EH (cell line): ENCODE measurements around the gene GALNT9.
"Not testable (repeated sequence)": the region's sequence is repeated elsewhere in the genome, so short reads cannot be mapped to it uniquely, and the experiment has no call there.

Experiments used
- DNase-seq: peaks from one replicate; pipeline ENCODE4 v3.0.0-alpha.2; 2015; ENCODE audit warnings: low read depth

The GALNT9 gene

GRCh38 chr12:132248453-132249167, 80.8 kb downstream of the GALNT9 start:
- peak; percentile 3 for DNase-seq

DNA sequence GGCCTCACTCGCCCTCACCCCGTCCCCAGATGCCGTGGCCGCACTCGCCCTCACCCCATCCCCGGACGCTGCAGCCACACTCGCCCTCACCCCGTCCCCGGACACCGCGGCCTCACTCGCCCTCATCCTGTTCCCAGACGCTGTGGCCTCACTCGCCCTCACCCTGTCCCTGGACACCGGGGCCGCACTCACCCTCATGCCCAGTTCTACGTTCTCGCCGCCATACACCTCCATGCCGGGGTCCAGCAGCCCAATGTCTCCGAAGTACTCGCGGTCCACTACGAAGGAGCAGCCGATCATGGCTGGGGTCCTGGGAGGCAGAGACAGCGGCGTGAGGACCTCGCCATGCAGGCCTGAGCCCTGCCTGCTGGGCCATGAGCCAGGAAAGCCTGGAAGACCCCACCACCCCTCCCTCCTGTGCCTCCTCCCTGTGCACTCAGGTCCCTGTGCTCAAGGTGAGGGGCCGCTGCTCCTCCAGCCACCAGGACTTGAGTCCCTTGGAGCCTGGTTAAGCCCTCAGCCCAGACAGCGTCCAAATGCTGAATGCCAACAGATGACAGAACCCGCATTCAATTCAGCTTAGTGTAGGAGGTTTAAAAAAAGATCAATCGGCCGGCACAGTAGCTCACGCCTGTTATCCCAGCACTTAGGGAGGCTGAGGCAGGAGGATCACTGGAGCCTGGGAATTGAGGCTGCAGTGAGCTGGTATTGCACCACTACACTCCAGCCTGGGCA, 81.5 kb downstream of the GALNT9 start:
- no peak for DNase-seq

- DNase-seq, result no peak
These were observed 82.2 kb downstream of the GALNT9 start for GRCh38 chr12:132246997-132247717.

GRCh38 chr12:132245521-132246101, 83.8 kb downstream of the GALNT9 start:
- DNase-seq, result no peak

- no peak for DNase-seq
These were observed 84.6 kb downstream of the GALNT9 start for GRCh38 chr12:132244724-132245295.

DNA sequence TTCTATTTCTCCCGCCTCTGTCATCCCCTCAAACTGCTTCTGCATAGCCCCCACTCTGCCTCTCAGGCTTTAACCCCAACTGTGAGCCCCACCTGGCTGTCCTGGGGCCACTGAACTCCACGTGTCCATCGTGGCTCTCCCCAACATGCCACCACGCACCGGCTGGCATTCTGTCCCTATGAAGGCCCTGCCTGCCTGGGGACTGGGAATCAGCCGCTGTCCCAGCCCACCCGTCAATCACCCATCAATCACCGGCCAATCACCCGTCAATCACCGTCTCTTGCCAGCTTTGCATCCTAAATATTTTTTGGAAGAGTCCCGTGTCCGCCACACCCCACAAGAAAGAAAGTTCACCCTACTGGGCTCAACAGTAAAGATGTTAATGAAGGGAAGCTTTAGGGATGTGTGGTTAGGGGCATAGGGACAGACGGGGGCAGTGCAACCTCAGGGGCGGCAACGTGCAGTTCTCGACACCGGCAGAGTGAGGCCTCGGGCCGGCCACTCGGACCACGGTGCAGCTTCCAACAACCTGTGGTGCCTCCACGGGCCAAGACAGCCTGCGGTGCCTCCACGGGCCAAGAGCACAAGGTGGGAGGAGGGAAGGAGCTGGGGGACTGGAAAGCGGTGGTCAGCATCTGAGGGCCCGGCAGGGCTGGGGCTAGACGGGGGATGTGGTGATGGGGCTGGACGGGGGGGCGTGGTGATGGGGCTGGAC, 85.6 kb downstream of the GALNT9 start:
- no peak for DNase-seq

DNA sequence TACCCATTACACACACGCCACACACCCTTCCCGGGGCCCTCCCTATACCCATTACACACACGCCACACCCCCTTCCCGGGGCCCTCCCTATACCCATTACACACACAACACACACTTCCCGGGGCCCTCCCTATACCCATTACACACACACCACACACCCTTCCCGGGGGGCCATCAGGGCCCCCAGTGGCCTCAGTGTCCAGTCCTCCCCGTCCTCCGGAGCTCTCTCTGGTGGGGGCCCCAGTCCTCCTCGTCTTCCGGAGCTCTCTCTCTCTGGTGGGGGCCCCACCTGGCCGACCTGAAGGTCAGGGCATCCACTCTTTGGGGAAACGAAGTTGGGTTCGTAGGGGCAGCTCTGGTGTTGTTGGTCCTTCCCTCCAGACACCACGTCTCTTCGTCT, 86.2 kb downstream of the GALNT9 start:
- not testable (repeated sequence) for DNase-seq

DNA sequence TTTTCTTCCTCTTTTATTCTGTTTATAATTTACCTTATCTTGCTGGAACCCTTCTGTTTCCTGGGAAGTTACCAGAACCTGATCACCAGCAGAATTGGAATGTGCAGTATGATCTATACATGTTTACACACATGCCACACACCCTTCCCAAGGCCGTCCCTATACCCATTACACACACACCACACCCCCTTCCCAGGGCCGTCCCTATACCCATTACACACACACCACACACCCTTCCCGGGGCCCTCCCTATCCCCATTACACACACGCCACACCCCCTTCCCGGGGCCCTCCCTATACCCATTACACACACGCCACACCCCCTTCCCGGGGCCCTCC, 88.8 kb downstream of the GALNT9 start:
- DNase-seq, result not testable (repeated sequence)

GRCh38 chr12:132239796-132240668, 89.4 kb downstream of the GALNT9 start:
- DNase-seq, result no peak

GRCh38 chr12:132239392-132239791, 90.0 kb downstream of the GALNT9 start:
- no peak for DNase-seq

DNA sequence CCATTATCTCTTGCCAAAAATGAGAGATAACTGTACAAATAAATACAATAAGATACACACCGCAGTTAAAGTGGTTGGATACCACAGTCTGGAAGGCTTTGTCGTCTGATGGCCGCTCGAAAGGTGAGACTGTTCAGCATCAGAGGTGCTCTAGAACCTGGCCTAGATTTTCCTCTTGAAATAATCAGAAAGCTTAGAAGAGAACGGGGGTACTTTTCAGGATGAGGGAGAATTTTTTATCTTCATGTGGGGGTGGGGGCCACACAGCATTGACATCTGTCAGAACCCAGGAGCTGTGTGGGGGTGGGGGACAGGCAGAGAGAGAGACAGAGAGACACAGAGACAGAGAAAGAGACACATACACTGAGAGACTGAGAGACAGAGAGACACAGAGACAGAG, 90.5 kb downstream of the GALNT9 start:
- DNase-seq, result no peak

DNA sequence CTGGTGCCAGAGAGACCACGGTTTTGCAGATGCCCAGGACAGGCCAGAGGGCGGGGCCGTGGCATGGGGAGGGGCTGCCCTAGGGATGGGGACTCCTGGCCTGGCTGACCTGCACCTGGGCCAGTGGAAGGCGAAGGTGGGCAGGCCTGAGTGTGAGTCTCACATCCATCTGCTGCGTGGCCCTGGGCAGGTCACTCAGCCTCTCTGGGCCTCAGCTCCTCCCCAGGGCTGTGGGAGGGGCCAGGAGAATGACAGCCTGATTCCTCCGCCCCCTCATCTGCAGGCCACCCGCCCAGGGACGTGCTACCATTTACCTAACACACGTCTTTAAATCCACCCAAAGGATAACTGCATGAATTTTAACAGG, 90.9 kb downstream of the GALNT9 start:
- DNase-seq, result no peak

DNA sequence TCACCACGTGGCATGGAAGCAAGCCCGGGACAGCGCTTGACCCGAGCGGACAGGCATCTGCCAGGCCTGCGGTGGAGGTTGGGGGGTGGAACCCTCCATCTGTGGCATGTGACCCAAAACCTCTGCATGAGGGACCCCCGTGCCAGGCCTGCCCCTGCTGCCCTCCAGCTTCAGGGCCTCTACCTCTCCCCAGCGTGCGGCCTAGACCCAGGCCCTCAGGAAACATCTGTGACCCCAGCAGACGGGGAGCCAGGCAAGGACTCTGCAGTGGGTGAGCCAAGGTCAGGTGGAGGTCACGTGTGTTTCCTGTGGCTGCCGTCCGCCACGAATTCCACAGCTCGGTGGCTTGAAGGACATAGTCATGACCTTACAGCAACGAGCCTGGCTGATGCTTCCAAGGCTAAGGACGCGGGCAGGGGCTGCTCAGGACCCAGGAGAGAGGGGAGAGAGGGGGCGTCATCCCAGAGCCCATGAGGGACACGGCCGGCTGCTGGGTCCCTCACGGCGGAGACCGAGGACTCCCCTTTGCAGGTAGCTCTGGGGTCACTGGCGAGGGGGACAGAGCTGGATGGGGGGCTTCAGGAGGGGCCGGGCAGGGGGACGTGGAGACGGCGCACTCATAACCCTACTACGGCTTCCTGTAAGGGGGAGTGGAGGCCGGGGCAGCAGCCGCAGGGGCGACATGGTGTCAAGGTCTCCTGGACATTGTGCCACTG, 91.5 kb downstream of the GALNT9 start:
- no peak for DNase-seq

DNA sequence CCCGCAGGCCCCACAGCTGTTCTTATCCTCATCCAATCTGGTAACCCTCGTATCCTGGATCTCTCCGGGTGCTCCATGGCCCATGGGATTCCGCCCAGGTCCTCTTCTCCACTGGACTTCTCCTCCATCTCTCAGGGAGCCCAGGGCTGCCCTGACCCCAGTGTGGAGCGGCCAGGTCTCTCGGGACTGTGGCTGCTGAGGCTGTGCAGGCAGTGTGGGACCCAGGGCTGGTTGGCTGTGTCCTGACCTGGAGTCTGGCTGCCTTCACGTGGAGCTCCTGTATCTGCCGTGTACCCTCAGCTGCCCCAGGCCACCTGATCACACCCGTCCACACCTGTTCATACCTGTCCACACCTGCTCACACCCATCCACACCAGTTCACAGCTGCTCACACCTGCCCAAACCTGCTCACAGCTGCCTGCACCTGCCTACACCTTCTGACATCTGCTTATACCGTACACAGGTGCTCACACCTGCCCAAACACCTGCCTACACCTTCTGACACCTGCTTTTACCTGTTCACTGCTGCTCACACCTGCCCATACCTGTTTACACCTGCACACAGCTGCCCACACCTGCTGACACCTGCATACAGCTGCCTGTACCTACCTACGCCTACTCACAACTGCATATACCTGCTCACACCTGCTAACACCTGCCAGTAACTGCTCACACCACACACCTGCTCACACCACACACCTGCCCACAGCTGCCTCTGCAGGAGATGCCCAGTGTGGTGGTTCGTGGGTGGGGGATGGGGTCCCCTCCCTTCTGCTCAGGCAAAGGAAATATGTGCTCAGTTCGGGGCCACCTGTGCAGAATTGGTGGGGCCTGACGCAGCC, 92.2 kb downstream of the GALNT9 start:
- DNase-seq, result no peak

GRCh38 chr12:132236129-132236929, 93.1 kb downstream of the GALNT9 start:
- no peak for DNase-seq

GRCh38 chr12:132235116-132235820, 94.1 kb downstream of the GALNT9 start:
- no peak for DNase-seq

DNA sequence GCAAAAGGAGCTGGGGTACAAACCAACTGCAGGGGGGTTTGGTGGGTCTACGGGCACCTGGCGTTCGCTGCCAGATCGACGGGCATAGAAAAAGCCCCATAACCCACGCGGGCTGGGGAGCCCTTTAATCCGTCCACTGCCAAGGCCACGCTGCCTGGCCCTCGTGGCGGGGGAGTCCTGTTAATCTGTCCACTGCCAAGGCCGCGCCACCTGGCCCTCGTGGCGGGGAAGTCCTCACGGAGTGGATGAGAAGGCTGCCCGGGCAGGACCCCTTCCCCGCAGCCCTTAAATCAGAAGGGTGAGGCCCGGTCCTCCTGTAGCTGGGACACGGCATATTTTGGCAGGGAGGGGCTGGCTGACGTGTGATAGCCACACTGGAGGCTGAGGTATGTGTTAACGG, 99.0 kb downstream of the GALNT9 start:
- DNase-seq, result no peak

DNA sequence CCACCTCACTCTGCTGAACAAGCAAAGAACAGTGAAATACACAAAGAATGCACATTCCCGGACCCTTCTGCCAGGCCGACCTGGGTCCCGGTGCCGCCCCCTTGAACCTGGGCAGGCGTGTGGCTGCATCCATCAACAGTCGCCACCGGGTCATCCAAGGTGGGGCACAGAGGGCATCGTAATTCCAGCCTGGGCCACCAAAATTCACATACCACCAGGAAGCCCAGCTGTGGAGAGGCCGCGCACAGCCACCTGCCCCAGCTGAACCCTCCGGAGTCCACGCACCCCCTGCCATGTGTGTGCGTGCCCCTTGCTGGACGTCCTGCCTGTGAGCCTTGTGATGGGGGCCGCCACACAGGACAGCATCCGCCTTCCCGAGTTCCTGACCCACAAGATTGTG, 99.5 kb downstream of the GALNT9 start:
- no peak for DNase-seq
